Measurements from ENCODE around the gene ERC2.

DNA sequence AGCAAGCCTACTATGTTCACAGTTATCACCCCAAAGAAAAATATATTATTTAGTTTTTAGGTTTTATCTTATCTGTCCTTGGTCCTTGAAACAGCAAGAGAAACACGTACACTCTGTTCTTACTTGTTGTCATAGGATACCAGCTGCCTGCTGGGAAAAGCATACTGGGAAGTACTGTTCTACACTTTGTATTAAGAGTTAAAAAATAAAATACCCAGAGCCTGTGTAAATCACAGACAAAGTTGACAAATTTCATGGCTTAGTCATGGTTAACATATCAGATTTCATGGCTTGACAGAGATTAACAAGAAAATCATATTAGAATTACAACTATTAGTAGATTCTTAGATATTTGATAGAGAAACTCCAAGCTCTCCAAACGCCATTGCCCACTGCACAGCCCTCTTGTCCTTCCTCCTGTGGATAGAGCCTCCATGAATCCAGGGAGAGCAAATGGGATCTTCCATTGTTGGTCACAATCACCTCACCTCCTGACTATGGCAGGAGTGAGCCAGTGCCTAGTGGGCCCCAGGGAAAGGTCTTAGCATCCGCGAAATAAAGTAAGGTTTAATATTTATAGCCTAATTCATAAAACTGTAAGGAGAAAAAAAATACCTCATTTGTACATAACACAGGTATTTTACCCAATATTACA is 853.1 kb downstream of the ERC2 start:
- TF ChIP-seq, protein P1, sequence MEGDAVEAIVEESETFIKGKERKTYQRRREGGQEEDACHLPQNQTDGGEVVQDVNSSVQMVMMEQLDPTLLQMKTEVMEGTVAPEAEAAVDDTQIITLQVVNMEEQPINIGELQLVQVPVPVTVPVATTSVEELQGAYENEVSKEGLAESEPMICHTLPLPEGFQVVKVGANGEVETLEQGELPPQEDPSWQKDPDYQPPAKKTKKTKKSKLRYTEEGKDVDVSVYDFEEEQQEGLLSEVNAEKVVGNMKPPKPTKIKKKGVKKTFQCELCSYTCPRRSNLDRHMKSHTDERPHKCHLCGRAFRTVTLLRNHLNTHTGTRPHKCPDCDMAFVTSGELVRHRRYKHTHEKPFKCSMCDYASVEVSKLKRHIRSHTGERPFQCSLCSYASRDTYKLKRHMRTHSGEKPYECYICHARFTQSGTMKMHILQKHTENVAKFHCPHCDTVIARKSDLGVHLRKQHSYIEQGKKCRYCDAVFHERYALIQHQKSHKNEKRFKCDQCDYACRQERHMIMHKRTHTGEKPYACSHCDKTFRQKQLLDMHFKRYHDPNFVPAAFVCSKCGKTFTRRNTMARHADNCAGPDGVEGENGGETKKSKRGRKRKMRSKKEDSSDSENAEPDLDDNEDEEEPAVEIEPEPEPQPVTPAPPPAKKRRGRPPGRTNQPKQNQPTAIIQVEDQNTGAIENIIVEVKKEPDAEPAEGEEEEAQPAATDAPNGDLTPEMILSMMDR (IDR thresholded peaks at IDR 0.05), result no peak
- TF ChIP-seq POLR2AphosphoS5 (IDR thresholded peaks at IDR 0.05), result no peak
